GM23248 (cell line): Measurements from ENCODE around the gene DTX3. TPM values are rescaled to one million over a fixed set of nuclear protein-coding genes. Genes with fewer than 3 reads are reported as not detected.
"Not testable (repeated sequence)": the region's sequence is repeated elsewhere in the genome, so short reads cannot be mapped to it uniquely, and the experiment has no call there.

Source experiments
- DNase-seq: peaks from one replicate; pipeline ENCODE4 v3.0.0-alpha.2; 2015
- H2AFZ ChIP-seq: fragments of 200-600 bp; sonication (generic); 2 replicates; pipeline ENCODE4 v1.6.1; 2016; ENCODE audit warnings: antibody characterized with exemption
- H3F3A ChIP-seq: fragments of 200-600 bp; sonication (generic); 2 replicates; pipeline ENCODE4 v1.6.1; 2016; ENCODE audit warnings: mild to moderate bottlenecking, antibody characterized with exemption, mixed run types; ENCODE audit not compliant: insufficient read depth
- H3K27ac ChIP-seq: fragments of 200-600 bp; sonication (generic); 2 replicates; pipeline ENCODE4 v1.5.1; 2016; ENCODE audit warnings: mild to moderate bottlenecking
- H3K27me3 ChIP-seq: fragments of 200-600 bp; sonication (generic); replicated peaks from 2 replicates; pipeline ENCODE4 v1.6.1; 2016; ENCODE audit warnings: mild to moderate bottlenecking; ENCODE audit not compliant: insufficient read depth
- H3K36me3 ChIP-seq: fragments of 200-600 bp; sonication (generic); 2 replicates; pipeline ENCODE4 v1.6.1; 2016; ENCODE audit warnings: low read depth, mild to moderate bottlenecking
- H3K4me1 ChIP-seq: fragments of 200-600 bp; sonication (generic); 2 replicates; pipeline ENCODE4 v1.6.1; 2016; ENCODE audit warnings: mild to moderate bottlenecking; ENCODE audit not compliant: insufficient read depth
- H3K4me2 ChIP-seq: fragments of 200-600 bp; sonication (generic); one replicate; pipeline ENCODE4 v1.6.1; 2016; ENCODE audit warnings: mild to moderate bottlenecking; ENCODE audit not compliant: unreplicated experiment
- H3K4me3 ChIP-seq: fragments of 200-600 bp; sonication (generic); 2 replicates; pipeline ENCODE4 v1.5.1; 2016; ENCODE audit warnings: mild to moderate bottlenecking
- H3K79me2 ChIP-seq: fragments of 200-600 bp; sonication (generic); 2 replicates; pipeline ENCODE4 v1.6.1; 2016; ENCODE audit warnings: mild to moderate bottlenecking; ENCODE audit not compliant: insufficient read depth
- H3K9ac ChIP-seq: fragments of 200-600 bp; sonication (generic); 2 replicates; pipeline ENCODE4 v1.6.1; 2016; ENCODE audit warnings: mild to moderate bottlenecking
- H3K9me2 ChIP-seq: fragments of 200-600 bp; sonication (generic); 2 replicates; pipeline ENCODE4 v1.6.1; 2016; ENCODE audit warnings: mixed run types, mild to moderate bottlenecking, moderate library complexity; ENCODE audit not compliant: insufficient read depth
- H3K9me3 ChIP-seq: fragments of 200-600 bp; sonication (generic); one replicate; pipeline ENCODE4 v1.6.1; 2017; ENCODE audit warnings: low read depth
- H4K20me1 ChIP-seq: fragments of 200-600 bp; sonication (generic); 2 replicates; pipeline ENCODE4 v1.6.0; 2016; ENCODE audit not compliant: insufficient read depth
- EZH2 ChIP-seq: fragments of 200-600 bp; sonication (generic); IDR thresholded peaks from 2 replicates; pipeline ENCODE4 v1.6.1; 2018; ENCODE audit warnings: antibody characterized with exemption, mild to moderate bottlenecking; ENCODE audit not compliant: insufficient read depth, poor library complexity, severe bottlenecking
- EZH2phosphoT487 ChIP-seq: fragments of 200-600 bp; sonication (generic); IDR thresholded peaks from 2 replicates; pipeline ENCODE4 v1.6.1; 2018; ENCODE audit warnings: antibody characterized with exemption, moderate library complexity, mild to moderate bottlenecking, low read depth; ENCODE audit not compliant: insufficient read depth
- WGBS, 2 experiments: methylation state at CpG; one replicate each; pipeline ENCODE4 v1.1.6; 2015 to 2017; ENCODE audit warnings: low lambda C conversion rate in 2 of 2, low coverage in 1 of 2; ENCODE audit errors: missing lambda C conversion rate in 2 of 2; 5-methylcytosine and 5-hydroxymethylcytosine counted together
- in situ Hi-C: fragments of 300-500 bp; cut with MboI; formaldehyde crosslinking; loops from 2 replicates; pipeline ENCODE4 v1.15.0; 2020
- polyA plus RNA-seq: library from polyadenylated mRNA; unstranded; fragments of >200 nt; fragmentation: Nextera tagmentation; extraction: Ambion mirVana; gene quantifications from 2 replicates; pipeline ENCODE4 v1.2.1, GENCODE V29; 2016
- total RNA-seq: library from RNA; depleted of rRNA; stranded (reverse); fragments of >200 nt; shearing (Covaris generic); gene quantifications from 2 replicates; pipeline ENCODE4 v1.2.3, GENCODE V29; 2014

DTX3 gene
- total and polyA plus RNA-seq, 2 experiments from 2014 or later, result 7.7 to 19.6 TPM

DNA sequence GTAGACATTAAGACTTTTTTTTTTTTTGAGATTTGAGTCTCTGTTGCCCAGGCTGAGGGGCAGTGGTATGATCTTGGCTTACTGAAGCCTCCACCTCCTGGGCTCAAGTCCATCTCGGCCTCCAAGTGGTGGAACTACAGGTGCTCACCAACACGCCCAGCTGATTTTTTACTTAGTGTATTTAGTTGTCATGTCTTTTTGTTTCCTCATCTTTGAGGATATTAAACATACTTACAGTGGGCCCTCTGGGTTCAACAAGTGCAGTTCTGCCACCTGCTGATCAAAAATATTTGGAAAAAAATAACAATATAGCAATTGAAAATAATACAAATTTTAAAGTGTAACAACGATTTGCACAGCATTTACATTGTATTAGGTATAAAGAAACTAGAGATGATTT is 32.7 kb downstream of the DTX3 start:
- Histone ChIP-seq H3F3A (no peaks in the 10 kb centered on the region), H3K79me2 (no peaks in the 10 kb centered on the region), H3K9me3 (no peaks in the 10 kb centered on the region), H3K4me2 (no peak overlapping the region), H3K27me3 (peaks cover 21% of the 10 kb centered on the region), H3K4me3 (no peak overlapping the region), H3K36me3 (no peaks in the 10 kb centered on the region), H2AFZ (no peak overlapping the region), H3K9me2 (no peaks in the 10 kb centered on the region), H4K20me1 (no peaks in the 10 kb centered on the region), H3K27ac (no peak overlapping the region), H3K9ac (no peak overlapping the region), H3K4me1 (peaks cover 6% of the 10 kb centered on the region)
- 75 to 90% methylated on average over 3 of the region's 3 CpGs for WGBS, 2 experiments
- in situ Hi-C loops, result no loop called here
- DNase-seq, result peak; percentile 10
- TF ChIP-seq EZH2phosphoT487, result no peak
- no peak for TF ChIP-seq EZH2

DNA sequence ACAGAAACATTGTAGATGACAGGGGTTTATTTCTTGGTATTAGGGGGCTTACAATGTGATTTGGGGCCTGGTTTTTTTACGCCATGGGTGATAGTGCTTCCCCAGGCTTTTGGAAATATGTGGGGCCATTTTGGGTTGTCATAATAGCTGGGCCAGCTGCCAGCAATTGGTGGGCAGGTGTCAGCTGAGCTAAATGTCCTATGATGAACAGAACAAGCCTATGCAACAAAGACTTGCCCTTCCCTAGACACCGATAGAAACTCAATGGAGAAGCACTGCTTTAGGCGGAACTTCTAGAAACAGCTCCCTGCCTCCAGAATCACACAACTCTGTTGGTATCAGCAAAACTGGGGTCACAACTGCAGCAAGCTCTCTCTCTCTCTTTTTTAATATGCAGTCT is 33.5 kb downstream of the DTX3 start:
- Histone ChIP-seq H3F3A (no peaks in the 10 kb centered on the region), H3K4me2 (no peak overlapping the region), H3K9me2 (no peaks in the 10 kb centered on the region), H3K36me3 (no peaks in the 10 kb centered on the region), H3K9me3 (no peaks in the 10 kb centered on the region), H3K4me3 (no peak overlapping the region), H3K79me2 (no peaks in the 10 kb centered on the region), H4K20me1 (no peaks in the 10 kb centered on the region), H3K27ac (no peak overlapping the region), H3K4me1 (peaks cover 5% of the 10 kb centered on the region), H2AFZ (no peak overlapping the region), H3K9ac (no peak overlapping the region), H3K27me3 (peaks cover 21% of the 10 kb centered on the region)
- DNase-seq, result no peak
- in situ Hi-C loops, result no loop called here
- TF ChIP-seq EZH2phosphoT487 (no peak), EZH2 (no peak)
- 69 to 74% methylated on average over 3 of the region's 3 CpGs for WGBS, 2 experiments

DNA sequence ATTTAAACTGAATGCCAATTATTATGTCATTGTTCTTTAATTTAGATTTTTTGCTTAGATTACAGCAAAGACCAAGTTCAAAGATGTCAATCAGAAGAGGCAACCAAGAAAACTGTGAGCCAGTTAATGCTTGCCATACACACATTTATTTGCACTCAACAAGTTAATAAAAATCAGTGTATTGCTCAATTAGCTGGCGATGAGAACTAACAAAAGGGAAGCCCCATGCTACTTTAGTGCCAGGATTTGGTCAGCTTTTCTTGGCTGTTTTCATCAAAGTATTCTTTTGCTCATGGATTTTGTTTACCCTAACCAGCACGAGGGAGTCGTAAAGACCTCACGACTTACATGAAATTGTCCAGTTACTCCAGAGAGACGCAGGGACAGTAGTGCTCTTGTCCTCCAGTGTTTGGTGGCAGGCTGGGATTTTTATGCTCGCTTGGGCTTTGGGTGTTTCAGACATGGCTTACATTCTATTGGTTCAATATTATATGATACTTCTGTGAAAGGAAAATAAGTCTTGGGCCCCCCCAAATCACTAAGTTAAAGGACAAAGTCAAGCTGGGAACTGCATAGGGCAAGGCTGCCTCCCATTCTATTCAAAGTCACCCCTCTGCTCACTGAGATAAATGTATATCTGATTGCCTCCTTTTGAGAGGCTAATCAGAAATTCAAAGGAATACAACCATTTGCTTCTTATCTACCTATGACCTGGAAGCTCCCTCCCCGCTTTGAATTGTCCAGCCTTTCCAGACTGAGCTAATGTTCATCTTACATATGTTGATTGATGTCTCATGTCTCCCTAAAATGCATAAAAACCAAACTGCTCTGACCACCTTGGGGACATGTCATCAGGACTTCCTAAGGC is 35.8 kb downstream of the DTX3 start:
- Histone ChIP-seq H4K20me1 (no peaks in the 10 kb centered on the region), H3K4me1 (no peaks in the 10 kb centered on the region), H3K36me3 (no peaks in the 10 kb centered on the region), H3K27ac (no peak overlapping the region), H2AFZ (no peak overlapping the region), H3K9me2 (no peaks in the 10 kb centered on the region), H3F3A (no peaks in the 10 kb centered on the region), H3K27me3 (peaks cover 21% of the 10 kb centered on the region), H3K4me2 (no peak overlapping the region), H3K79me2 (no peaks in the 10 kb centered on the region), H3K4me3 (no peak overlapping the region), H3K9me3 (no peaks in the 10 kb centered on the region), H3K9ac (no peak overlapping the region)
- DNase-seq, result no peak
- TF ChIP-seq EZH2 (no peak), EZH2phosphoT487 (no peak)
- WGBS, 2 experiments, result 5 to 10% methylated on average over 7 of the region's 7 CpGs
- in situ Hi-C loops, result no loop called here

GRCh38 chr12:57641699-57642442 is 37.2 kb downstream of the DTX3 start:
- no peak overlapping the region for H2AFZ ChIP-seq
- H4K20me1 ChIP-seq, result no peaks in the 10 kb centered on the region
- H3K4me2 ChIP-seq, result no peak overlapping the region
- TF ChIP-seq EZH2phosphoT487 (no peak), EZH2 (no peak)
- H3K36me3 ChIP-seq, result no peaks in the 10 kb centered on the region
- no peak overlapping the region for H3K27ac ChIP-seq
- no peak for DNase-seq
- no peaks in the 10 kb centered on the region for H3K9me2 ChIP-seq
- no peaks in the 10 kb centered on the region for H3F3A ChIP-seq
- in situ Hi-C loops, result no loop called here
- H3K9me3 ChIP-seq, result peaks cover 3% of the 10 kb centered on the region
- WGBS, 2 experiments, result 37 to 45% methylated on average over 5 of the region's 5 CpGs
- H3K79me2 ChIP-seq, result no peaks in the 10 kb centered on the region
- H3K4me1 ChIP-seq, result no peaks in the 10 kb centered on the region
- H3K9ac ChIP-seq, result no peak overlapping the region
- H3K27me3 ChIP-seq, result peaks cover 21% of the 10 kb centered on the region
- H3K4me3 ChIP-seq, result no peak overlapping the region

DNA sequence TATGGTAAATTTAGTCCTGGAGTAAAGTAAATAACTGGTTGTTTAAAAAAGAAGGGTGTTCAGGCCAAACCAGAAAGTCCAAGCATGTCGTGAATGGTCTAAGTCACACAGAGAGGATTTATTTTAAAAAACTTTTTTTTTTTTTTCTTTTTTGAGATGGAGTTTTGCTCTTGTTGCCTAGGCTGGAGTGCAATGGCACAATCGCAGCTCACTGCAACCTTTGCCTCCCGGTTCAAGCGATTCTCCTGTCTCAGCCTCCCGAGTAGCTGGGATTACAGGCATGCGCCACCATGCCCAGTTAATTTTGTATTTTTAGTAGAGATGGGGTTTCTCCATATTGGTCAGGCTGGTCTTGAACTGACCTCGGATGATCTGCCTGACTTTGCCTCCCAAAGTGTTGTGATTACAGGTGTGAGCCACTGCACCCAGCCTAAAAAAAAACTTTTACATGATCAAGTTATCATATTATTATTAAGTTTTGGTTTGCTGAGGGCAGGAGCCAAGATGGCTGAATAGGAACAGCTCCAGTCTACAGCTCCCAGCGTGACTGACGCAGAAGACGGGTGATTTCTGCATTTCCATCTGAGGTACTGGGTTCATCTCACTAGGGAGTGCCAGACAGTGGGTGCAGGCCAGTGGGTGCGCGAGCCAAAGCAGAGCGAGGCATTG is 41.5 kb downstream of the DTX3 start:
- H3K9me3 ChIP-seq, H3F3A ChIP-seq, H4K20me1 ChIP-seq, H3K4me1 ChIP-seq, H3K9me2 ChIP-seq, H3K79me2 ChIP-seq, in situ Hi-C loops, H3K9ac ChIP-seq, H3K27me3 ChIP-seq, H3K36me3 ChIP-seq, H2AFZ ChIP-seq, H3K4me2 ChIP-seq, H3K27ac ChIP-seq, H3K4me3 ChIP-seq, DNase-seq: not testable (repeated sequence)
- WGBS, 2 experiments, result 40% methylated on average over 13 of the region's 13 CpGs

- 59 to 80% methylated on average over 4 to 8 of the region's 15 CpGs for WGBS, 2 experiments
- H3K79me2 ChIP-seq, H3K4me2 ChIP-seq, H3K27me3 ChIP-seq, H3K4me3 ChIP-seq, H3K4me1 ChIP-seq, H4K20me1 ChIP-seq, H3K27ac ChIP-seq, H3K9me2 ChIP-seq, in situ Hi-C loops, H3K36me3 ChIP-seq, H3K9ac ChIP-seq, H3F3A ChIP-seq, DNase-seq, H2AFZ ChIP-seq, H3K9me3 ChIP-seq: not testable (repeated sequence)
Measured at GRCh38 chr12:57646659-57647049, 42.0 kb downstream of the DTX3 start.
